Measurements from ENCODE around the gene PLCL1.

DNA sequence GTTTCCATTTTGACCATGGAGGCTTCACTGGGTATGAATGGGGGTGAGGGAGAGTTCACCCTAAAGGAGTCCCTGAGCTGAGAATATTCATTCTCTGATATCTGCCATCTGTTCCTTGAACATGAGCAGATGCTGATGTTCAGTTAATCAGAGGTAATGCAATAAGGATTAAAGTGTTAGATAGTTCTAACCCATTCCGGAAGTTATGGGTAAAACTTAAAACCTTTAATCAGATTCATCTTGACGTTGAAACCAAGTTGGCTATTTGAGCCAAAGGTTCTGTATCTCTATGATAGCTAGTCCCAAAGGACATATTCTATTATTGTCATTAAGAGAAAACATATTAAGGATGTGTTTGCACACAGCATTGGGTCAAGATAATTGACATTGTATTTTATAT is 268.9 kb downstream of the PLCL1 start:
- TF ChIP-seq MYC (IDR thresholded peaks at IDR 0.05; ENCODE audit: low read depth, low read length) (no peak), POLR2A (IDR thresholded peaks at IDR 0.05; ENCODE audit: extremely low read depth, insufficient read length) (no peak)
- TF ChIP-seq, protein P1, sequence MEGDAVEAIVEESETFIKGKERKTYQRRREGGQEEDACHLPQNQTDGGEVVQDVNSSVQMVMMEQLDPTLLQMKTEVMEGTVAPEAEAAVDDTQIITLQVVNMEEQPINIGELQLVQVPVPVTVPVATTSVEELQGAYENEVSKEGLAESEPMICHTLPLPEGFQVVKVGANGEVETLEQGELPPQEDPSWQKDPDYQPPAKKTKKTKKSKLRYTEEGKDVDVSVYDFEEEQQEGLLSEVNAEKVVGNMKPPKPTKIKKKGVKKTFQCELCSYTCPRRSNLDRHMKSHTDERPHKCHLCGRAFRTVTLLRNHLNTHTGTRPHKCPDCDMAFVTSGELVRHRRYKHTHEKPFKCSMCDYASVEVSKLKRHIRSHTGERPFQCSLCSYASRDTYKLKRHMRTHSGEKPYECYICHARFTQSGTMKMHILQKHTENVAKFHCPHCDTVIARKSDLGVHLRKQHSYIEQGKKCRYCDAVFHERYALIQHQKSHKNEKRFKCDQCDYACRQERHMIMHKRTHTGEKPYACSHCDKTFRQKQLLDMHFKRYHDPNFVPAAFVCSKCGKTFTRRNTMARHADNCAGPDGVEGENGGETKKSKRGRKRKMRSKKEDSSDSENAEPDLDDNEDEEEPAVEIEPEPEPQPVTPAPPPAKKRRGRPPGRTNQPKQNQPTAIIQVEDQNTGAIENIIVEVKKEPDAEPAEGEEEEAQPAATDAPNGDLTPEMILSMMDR (IDR thresholded peaks at IDR 0.05; ENCODE audit: low read depth, low read length) = no peak
- TF ChIP-seq, protein P2, sequence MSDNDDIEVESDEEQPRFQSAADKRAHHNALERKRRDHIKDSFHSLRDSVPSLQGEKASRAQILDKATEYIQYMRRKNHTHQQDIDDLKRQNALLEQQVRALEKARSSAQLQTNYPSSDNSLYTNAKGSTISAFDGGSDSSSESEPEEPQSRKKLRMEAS (IDR thresholded peaks at IDR 0.05; ENCODE audit: low read depth, low read length) = no peak
